Measurements from ENCODE around the gene KLF13. TPM values are rescaled to one million over a fixed set of nuclear protein-coding genes. Genes with fewer than 3 reads are reported as not detected.
A peak's percentile ranks its signal among the peaks of the same experiment; 100 is the strongest.

Gene KLF13
- total and polyA plus RNA-seq, 2 experiments from 2014 or later, result 15.1 to 35.7 TPM

DNA sequence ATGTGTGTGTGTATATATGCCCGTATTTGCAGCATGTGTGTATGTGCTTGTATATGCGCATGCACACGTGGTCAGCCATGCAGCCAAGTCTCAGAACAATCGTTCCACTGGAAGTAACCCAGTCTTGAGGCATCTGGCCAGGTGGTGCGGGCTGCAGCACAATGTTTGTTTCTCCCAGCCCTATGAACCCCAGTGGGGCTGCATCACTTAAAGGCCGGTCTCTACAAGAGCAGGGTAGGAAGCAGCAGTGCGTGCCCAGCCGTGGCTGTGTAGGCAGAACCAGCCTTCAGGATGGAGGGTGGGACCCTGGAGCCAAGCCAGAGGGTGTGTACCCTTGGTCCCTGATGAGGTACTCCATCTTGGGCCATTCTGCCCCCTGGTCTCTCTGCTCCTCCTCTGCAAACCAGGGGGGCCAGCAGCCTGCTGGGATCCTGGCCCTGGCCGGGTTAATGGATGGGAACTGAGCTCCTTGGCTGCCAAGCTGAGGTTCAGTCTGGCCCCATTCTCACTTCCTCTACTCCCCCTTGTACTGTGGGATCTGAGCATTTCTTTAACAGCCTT, 11.8 kb downstream of the KLF13 start:
- TF ChIP-seq, protein P1, sequence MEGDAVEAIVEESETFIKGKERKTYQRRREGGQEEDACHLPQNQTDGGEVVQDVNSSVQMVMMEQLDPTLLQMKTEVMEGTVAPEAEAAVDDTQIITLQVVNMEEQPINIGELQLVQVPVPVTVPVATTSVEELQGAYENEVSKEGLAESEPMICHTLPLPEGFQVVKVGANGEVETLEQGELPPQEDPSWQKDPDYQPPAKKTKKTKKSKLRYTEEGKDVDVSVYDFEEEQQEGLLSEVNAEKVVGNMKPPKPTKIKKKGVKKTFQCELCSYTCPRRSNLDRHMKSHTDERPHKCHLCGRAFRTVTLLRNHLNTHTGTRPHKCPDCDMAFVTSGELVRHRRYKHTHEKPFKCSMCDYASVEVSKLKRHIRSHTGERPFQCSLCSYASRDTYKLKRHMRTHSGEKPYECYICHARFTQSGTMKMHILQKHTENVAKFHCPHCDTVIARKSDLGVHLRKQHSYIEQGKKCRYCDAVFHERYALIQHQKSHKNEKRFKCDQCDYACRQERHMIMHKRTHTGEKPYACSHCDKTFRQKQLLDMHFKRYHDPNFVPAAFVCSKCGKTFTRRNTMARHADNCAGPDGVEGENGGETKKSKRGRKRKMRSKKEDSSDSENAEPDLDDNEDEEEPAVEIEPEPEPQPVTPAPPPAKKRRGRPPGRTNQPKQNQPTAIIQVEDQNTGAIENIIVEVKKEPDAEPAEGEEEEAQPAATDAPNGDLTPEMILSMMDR (IDR thresholded peaks at IDR 0.05; ENCODE audit: low read depth, low read length), result no peak
- peak in 1 of 2 donors; percentile 14 for DNase-seq (ENCODE audit: low read depth in 1 of 2, low spot score in 1 of 2)
- no peaks in the 10 kb centered on the region for H3K36me3 ChIP-seq
- H3K9me3 ChIP-seq (ENCODE audit: low read depth), result no peaks in the 10 kb centered on the region
- H3K27ac ChIP-seq, result no peak overlapping the region
- no peak overlapping the region for H3K4me3 ChIP-seq
- peaks cover 10% of the 10 kb centered on the region for H3K4me1 ChIP-seq (ENCODE audit: low read depth)
- H3K27me3 ChIP-seq, result no peaks in the 10 kb centered on the region

DNA sequence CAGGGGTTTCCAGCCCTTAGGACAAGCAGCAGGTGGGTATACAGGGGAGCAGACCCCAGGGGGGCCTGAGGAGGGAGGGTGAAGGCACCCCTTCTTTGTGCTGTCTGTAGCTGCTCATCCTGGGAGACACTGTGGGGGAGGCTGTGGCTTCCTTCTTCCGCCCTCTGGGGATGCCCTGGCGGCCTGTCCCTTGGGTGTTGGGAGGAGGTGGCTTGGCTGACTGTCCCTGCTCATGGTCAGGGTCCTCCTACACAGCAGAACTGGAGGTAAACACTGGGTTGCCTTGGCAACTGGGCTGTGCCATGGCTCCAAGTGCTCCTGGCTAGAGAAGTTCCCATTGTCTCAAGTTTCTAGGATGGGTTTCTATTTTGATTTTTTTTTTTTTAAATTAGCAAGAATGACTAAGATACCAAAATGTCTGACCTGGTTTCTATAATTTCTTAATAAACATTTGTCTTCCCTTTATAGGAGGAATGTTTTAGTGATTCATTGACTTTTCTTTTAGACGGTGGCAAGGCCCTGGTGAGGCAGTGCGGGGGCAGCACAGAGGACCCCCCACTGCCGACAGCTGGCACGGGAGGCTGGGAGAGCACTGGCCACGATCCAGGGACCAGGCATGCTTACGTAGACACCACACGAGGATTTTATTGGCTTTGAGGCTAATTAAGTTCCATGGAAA, 12.4 kb downstream of the KLF13 start:
- H3K4me1 ChIP-seq (ENCODE audit: low read depth), result peaks cover 10% of the 10 kb centered on the region
- H3K27me3 ChIP-seq, result no peaks in the 10 kb centered on the region
- TF ChIP-seq, protein P1 (IDR thresholded peaks at IDR 0.05; ENCODE audit: low read depth, low read length), result no peak
- no peaks in the 10 kb centered on the region for H3K9me3 ChIP-seq (ENCODE audit: low read depth)
- H3K36me3 ChIP-seq, result no peaks in the 10 kb centered on the region
- peak; percentile 34 to 86 for DNase-seq (ENCODE audit: low read depth in 1 of 2, low spot score in 1 of 2)
- no peak overlapping the region for H3K4me3 ChIP-seq
- H3K27ac ChIP-seq, result no peak overlapping the region

DNA sequence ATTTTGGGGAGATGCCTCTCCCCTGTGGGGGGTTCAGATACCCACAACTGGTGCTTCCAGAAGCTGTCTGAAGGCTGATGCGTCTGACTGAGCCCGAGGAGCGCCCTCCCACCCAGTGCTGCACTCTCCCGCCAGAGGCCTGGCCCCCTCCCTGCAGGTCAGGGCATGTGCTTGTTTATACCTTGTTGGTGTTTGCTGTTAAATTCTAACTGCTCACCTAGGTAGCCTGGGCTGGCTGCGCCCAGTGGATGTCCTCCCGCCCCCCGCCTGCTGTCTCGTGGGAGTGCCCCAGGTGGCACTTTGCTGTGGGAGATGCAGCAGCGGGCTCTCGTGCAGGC, 12.9 kb downstream of the KLF13 start:
- H3K27me3 ChIP-seq, result no peaks in the 10 kb centered on the region
- no peak for DNase-seq (ENCODE audit: low read depth in 1 of 2, low spot score in 1 of 2)
- no peaks in the 10 kb centered on the region for H3K36me3 ChIP-seq
- no peak overlapping the region for H3K4me3 ChIP-seq
- H3K4me1 ChIP-seq (ENCODE audit: low read depth), result peaks cover 11% of the 10 kb centered on the region
- no peak overlapping the region for H3K27ac ChIP-seq
- TF ChIP-seq, protein P1 (IDR thresholded peaks at IDR 0.05; ENCODE audit: low read depth, low read length), result no peak
- H3K9me3 ChIP-seq (ENCODE audit: low read depth), result no peaks in the 10 kb centered on the region

DNA sequence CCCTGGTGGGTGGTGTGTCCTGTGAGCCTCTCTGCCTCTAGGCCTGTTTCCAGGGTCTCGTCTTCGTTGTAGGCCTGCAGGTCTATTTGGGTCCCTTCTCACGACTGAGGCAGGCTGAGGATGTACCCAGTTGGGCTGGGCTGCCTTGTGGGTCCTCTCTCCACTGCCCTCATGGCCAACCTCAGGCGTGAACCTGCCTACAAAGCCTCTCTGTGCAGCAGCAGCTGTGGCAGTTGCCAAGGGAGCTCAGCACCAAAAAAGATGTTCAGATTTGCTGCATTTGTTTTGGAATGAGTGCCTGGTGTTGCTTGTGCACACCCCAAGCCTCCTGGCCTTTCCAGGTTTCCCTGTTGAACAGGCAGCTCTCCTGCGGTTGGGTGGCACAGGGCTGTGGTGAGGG, 13.4 kb downstream of the KLF13 start:
- Histone ChIP-seq H3K4me1 (ENCODE audit: low read depth) (peaks cover 14% of the 10 kb centered on the region), H3K4me3 (no peak overlapping the region), H3K36me3 (no peaks in the 10 kb centered on the region), H3K9me3 (ENCODE audit: low read depth) (no peaks in the 10 kb centered on the region), H3K27me3 (no peaks in the 10 kb centered on the region), H3K27ac (no peak overlapping the region)
- TF ChIP-seq, protein P1 (IDR thresholded peaks at IDR 0.05; ENCODE audit: low read depth, low read length), result no peak
- no peak for DNase-seq (ENCODE audit: low read depth in 1 of 2, low spot score in 1 of 2)

DNA sequence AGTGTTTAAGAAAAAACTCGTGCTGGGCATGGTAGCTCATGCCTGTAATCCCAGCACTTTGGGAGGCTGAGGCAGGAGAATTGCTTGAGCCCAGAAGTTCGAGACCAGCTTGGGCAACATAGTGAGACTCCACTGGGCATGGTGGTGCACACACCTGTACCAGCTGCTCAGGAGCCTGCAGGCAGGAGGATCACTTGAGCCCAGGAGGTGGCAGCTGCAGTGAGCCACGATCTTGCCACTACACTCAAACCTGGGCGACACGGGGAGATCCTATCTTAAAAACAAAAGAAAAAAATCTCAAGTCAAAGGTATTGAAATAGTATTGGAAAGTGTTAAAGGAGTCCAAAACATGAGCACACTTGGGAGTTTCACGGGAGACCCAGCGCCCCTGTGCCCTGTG, 14.0 kb downstream of the KLF13 start:
- no peaks in the 10 kb centered on the region for H3K9me3 ChIP-seq (ENCODE audit: low read depth)
- no peak overlapping the region for H3K27ac ChIP-seq
- DNase-seq (ENCODE audit: low read depth in 1 of 2, low spot score in 1 of 2), result no peak
- no peaks in the 10 kb centered on the region for H3K27me3 ChIP-seq
- H3K4me1 ChIP-seq (ENCODE audit: low read depth), result peaks cover 14% of the 10 kb centered on the region
- TF ChIP-seq, protein P1 (IDR thresholded peaks at IDR 0.05; ENCODE audit: low read depth, low read length), result no peak
- no peaks in the 10 kb centered on the region for H3K36me3 ChIP-seq
- no peak overlapping the region for H3K4me3 ChIP-seq

All from cardiac muscle cell (in vitro differentiated cells and primary cell).